Mesendoderm (in vitro differentiated cells): ENCODE data around the gene DOCK2.

ENCODE experiments used
- DNase-seq: peaks from one replicate; pipeline ENCODE4 v3.0.0; 2013
- H2AK5ac ChIP-seq: 2 replicates; pipeline ENCODE4 v1.6.1; 2013; ENCODE audit warnings: low read length, inconsistent platforms
- H2BK120ac ChIP-seq: 2 replicates; pipeline ENCODE4 v1.6.1; 2013; ENCODE audit warnings: low read depth, mild to moderate bottlenecking, low read length, moderate library complexity, mixed read lengths
- H2BK15ac ChIP-seq: replicated peaks from 2 replicates; pipeline ENCODE4 v1.6.1; 2013; ENCODE audit warnings: low read depth, mild to moderate bottlenecking, moderate library complexity
- H2BK5ac ChIP-seq: 2 replicates; pipeline ENCODE4 v1.6.1; 2013; ENCODE audit warnings: low read length, inconsistent platforms
- H3K18ac ChIP-seq: 2 replicates; pipeline ENCODE4 v1.6.1; 2013; ENCODE audit warnings: mild to moderate bottlenecking, low read length, mixed read lengths
- H3K23ac ChIP-seq: one replicate; pipeline ENCODE4 v1.6.1; 2013; ENCODE audit warnings: low read length
- H3K27ac ChIP-seq: 2 replicates; pipeline ENCODE4 v1.5.1; 2013; ENCODE audit warnings: low read depth, mild to moderate bottlenecking, inconsistent platforms, low read length, moderate library complexity
- H3K27me3 ChIP-seq: 2 replicates; pipeline ENCODE4 v1.6.1; 2013; ENCODE audit warnings: low read length, control low read depth, mild to moderate bottlenecking, inconsistent platforms; ENCODE audit not compliant: insufficient read depth, poor library complexity
- H3K36me3 ChIP-seq: 2 replicates; pipeline ENCODE4 v1.6.1; 2013; ENCODE audit warnings: low read length, inconsistent platforms; ENCODE audit not compliant: control insufficient read depth, insufficient read depth
- H3K4ac ChIP-seq: one replicate; pipeline ENCODE4 v1.6.1; 2013; ENCODE audit warnings: low read depth, mild to moderate bottlenecking, low read length, moderate library complexity
- H3K4me1 ChIP-seq: 2 replicates; pipeline ENCODE4 v1.6.1; 2013; ENCODE audit warnings: low read depth, low read length, inconsistent platforms; ENCODE audit not compliant: control insufficient read depth
- H3K4me2 ChIP-seq: 2 replicates; pipeline ENCODE4 v1.6.1; 2013; ENCODE audit warnings: low read length
- H3K4me3 ChIP-seq: 2 replicates; pipeline ENCODE4 v1.5.1; 2013; ENCODE audit warnings: mild to moderate bottlenecking, low read length
- H3K56ac ChIP-seq: one replicate; pipeline ENCODE4 v1.6.1; 2013; ENCODE audit warnings: low read length
- H3K79me1 ChIP-seq: 2 replicates; pipeline ENCODE4 v1.6.1; 2013; ENCODE audit warnings: low read length, inconsistent platforms
- H3K79me2 ChIP-seq: 2 replicates; pipeline ENCODE4 v1.6.1; 2013; ENCODE audit warnings: mild to moderate bottlenecking, low read length; ENCODE audit not compliant: control insufficient read depth, insufficient read depth
- H3K9ac ChIP-seq: 2 replicates; pipeline ENCODE4 v1.6.1; 2013; ENCODE audit warnings: low read length, inconsistent platforms
- H4K5ac ChIP-seq: one replicate; pipeline ENCODE4 v1.6.1; 2013; ENCODE audit warnings: low read length
- H4K8ac ChIP-seq: one replicate; pipeline ENCODE4 v1.6.1; 2013; ENCODE audit warnings: low read depth, mild to moderate bottlenecking, control low read depth, low read length, moderate library complexity
- WGBS: extraction: QIAGEN DNeasy Blood & Tissue Kit; methylation state at CpG from one replicate; pipeline ENCODE4 v1.1.7; 2013; ENCODE audit warnings: low lambda C conversion rate, missing lambda C conversion rate; ENCODE audit not compliant: insufficient coverage; ENCODE audit errors: extremely low coverage; 5-methylcytosine and 5-hydroxymethylcytosine counted together

Gene DOCK2

GRCh38 chr5:169651526-169651925 is 14.5 kb downstream of the DOCK2 start:
- Histone ChIP-seq H4K5ac (no peak overlapping the region), H3K27ac (no peak overlapping the region), H3K4me1 (no peaks in the 10 kb centered on the region), H2BK120ac (no peak overlapping the region), H3K27me3 (no peaks in the 10 kb centered on the region), H3K79me1 (no peaks in the 10 kb centered on the region), H3K9ac (no peak overlapping the region), H3K4me3 (no peak overlapping the region), H4K8ac (no peak overlapping the region), H3K36me3 (no peaks in the 10 kb centered on the region), H3K56ac (no peak overlapping the region), H3K4ac (no peak overlapping the region), H2BK5ac (no peak overlapping the region), H3K18ac (no peak overlapping the region), H3K79me2 (no peaks in the 10 kb centered on the region), H3K23ac (no peak overlapping the region), H2BK15ac (no peak overlapping the region), H2AK5ac (no peak overlapping the region), H3K4me2 (no peak overlapping the region)
- DNase-seq, result no peak
- no CpG with 5 or more reads among the region's 5 CpGs for WGBS

DNA sequence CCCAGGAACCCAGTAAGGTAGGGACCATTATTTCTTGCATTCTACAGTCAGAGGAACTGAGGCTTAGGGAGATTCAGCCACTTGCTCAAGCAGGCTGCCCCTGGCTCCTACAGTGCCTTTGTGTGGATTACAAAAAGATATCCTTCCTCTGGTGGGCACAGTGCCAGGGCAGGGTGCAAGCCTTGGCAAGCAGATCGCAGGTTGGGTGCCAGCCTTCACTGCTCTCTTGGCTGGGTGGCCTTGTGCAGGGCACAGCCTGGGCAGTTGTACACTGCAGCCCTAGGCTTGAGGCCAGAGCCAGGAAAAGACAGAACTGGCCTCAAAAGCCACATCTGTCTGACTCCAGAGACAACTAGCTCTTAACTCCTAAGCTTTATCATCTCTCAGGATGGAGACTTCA is 15.0 kb downstream of the DOCK2 start:
- no peak overlapping the region for H2AK5ac ChIP-seq
- H3K27ac ChIP-seq, result no peak overlapping the region
- no peak overlapping the region for H2BK120ac ChIP-seq
- H3K4me3 ChIP-seq, result no peak overlapping the region
- H3K56ac ChIP-seq, result no peak overlapping the region
- no peak overlapping the region for H4K8ac ChIP-seq
- H3K27me3 ChIP-seq, result no peaks in the 10 kb centered on the region
- no peak overlapping the region for H3K18ac ChIP-seq
- H3K36me3 ChIP-seq, result no peaks in the 10 kb centered on the region
- no peaks in the 10 kb centered on the region for H3K4me1 ChIP-seq
- H4K5ac ChIP-seq, result no peak overlapping the region
- no peak overlapping the region for H3K9ac ChIP-seq
- no peak overlapping the region for H3K23ac ChIP-seq
- H3K4me2 ChIP-seq, result no peak overlapping the region
- no peak overlapping the region for H2BK5ac ChIP-seq
- no peak overlapping the region for H3K4ac ChIP-seq
- no peak for DNase-seq
- no peaks in the 10 kb centered on the region for H3K79me2 ChIP-seq
- no peak overlapping the region for H2BK15ac ChIP-seq
- H3K79me1 ChIP-seq, result no peaks in the 10 kb centered on the region
- WGBS, result no CpG with 5 or more reads among the region's 1 CpG

DNA sequence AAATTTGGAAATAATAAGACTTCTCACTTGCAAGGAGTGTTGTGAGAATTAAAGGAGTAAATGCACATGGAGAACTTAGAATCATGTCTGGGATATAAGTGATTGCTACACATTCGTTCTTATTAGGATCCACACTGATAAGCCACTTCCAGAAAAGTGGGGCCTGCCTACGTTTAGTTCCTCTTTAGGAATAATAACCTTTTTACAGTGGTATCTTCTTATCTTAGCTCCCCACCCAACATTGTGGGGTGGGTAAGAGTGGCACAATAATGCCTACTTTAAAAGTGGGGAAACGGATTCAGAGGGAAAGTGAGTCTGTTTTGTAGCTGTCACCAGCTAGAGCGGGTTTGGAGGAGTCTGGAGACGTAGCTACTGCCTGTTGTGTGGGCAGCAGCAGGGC is 16.0 kb downstream of the DOCK2 start:
- no CpG with 5 or more reads among the region's 5 CpGs for WGBS
- H3K79me1 ChIP-seq, result no peaks in the 10 kb centered on the region
- H2BK5ac ChIP-seq, result no peak overlapping the region
- no peak for DNase-seq
- H3K27me3 ChIP-seq, result no peaks in the 10 kb centered on the region
- no peak overlapping the region for H3K4me2 ChIP-seq
- H3K27ac ChIP-seq, result no peak overlapping the region
- no peak overlapping the region for H2BK15ac ChIP-seq
- no peak overlapping the region for H3K23ac ChIP-seq
- H2BK120ac ChIP-seq, result no peak overlapping the region
- H3K18ac ChIP-seq, result no peak overlapping the region
- no peaks in the 10 kb centered on the region for H3K4me1 ChIP-seq
- H3K9ac ChIP-seq, result no peak overlapping the region
- no peak overlapping the region for H3K56ac ChIP-seq
- H3K4me3 ChIP-seq, result no peak overlapping the region
- no peak overlapping the region for H4K5ac ChIP-seq
- no peak overlapping the region for H3K4ac ChIP-seq
- H3K36me3 ChIP-seq, result no peaks in the 10 kb centered on the region
- no peak overlapping the region for H2AK5ac ChIP-seq
- H3K79me2 ChIP-seq, result no peaks in the 10 kb centered on the region
- no peak overlapping the region for H4K8ac ChIP-seq

DNA sequence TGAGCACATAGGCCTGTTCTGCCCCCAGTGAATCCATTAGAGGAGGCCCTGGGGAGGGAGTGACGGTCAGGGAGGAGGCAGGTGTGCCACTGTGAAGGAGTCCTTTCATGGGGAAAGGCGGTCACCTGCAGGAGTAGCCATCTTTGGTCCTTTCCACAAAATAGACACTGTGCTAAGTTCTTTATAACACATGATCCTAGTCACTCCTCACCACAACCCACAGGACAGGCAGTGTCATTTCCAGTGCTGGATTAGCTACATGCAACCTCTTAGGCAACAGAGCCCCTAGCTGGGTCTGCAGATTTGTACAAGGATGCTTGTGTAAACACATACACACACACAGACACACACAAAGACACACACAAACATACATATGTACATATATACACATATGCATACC is 18.3 kb downstream of the DOCK2 start:
- H3K4me1 ChIP-seq, result no peaks in the 10 kb centered on the region
- H2BK120ac ChIP-seq, result no peak overlapping the region
- no peak overlapping the region for H3K4me2 ChIP-seq
- H4K5ac ChIP-seq, result no peak overlapping the region
- no peak overlapping the region for H4K8ac ChIP-seq
- H3K27ac ChIP-seq, result no peak overlapping the region
- no peaks in the 10 kb centered on the region for H3K36me3 ChIP-seq
- H3K9ac ChIP-seq, result no peak overlapping the region
- DNase-seq, result no peak
- no CpG with 5 or more reads among the region's 2 CpGs for WGBS
- H3K4me3 ChIP-seq, result no peak overlapping the region
- no peak overlapping the region for H3K23ac ChIP-seq
- no peaks in the 10 kb centered on the region for H3K79me1 ChIP-seq
- no peaks in the 10 kb centered on the region for H3K79me2 ChIP-seq
- no peak overlapping the region for H3K4ac ChIP-seq
- H3K27me3 ChIP-seq, result no peaks in the 10 kb centered on the region
- H3K18ac ChIP-seq, result no peak overlapping the region
- no peak overlapping the region for H2BK15ac ChIP-seq
- H2AK5ac ChIP-seq, result no peak overlapping the region
- H2BK5ac ChIP-seq, result no peak overlapping the region
- H3K56ac ChIP-seq, result no peak overlapping the region

GRCh38 chr5:169656125-169656901 is 19.2 kb downstream of the DOCK2 start:
- Histone ChIP-seq H2AK5ac (no peak overlapping the region), H3K18ac (no peak overlapping the region), H3K36me3 (no peaks in the 10 kb centered on the region), H4K5ac (no peak overlapping the region), H3K4me1 (no peaks in the 10 kb centered on the region), H3K4me3 (no peak overlapping the region), H3K56ac (no peak overlapping the region), H3K27me3 (no peaks in the 10 kb centered on the region), H2BK5ac (no peak overlapping the region), H2BK120ac (no peak overlapping the region), H2BK15ac (no peak overlapping the region), H3K4me2 (no peak overlapping the region), H3K79me1 (no peaks in the 10 kb centered on the region), H3K23ac (no peak overlapping the region), H3K4ac (no peak overlapping the region), H3K27ac (no peak overlapping the region), H3K79me2 (no peaks in the 10 kb centered on the region), H4K8ac (no peak overlapping the region), H3K9ac (no peak overlapping the region)
- WGBS, result no CpG with 5 or more reads among the region's 15 CpGs
- no peak for DNase-seq

- Histone ChIP-seq H3K56ac (no peak overlapping the region), H2BK120ac (no peak overlapping the region), H3K18ac (no peak overlapping the region), H3K27me3 (no peaks in the 10 kb centered on the region), H3K79me1 (no peaks in the 10 kb centered on the region), H3K36me3 (no peaks in the 10 kb centered on the region), H3K79me2 (no peaks in the 10 kb centered on the region), H2BK5ac (no peak overlapping the region), H3K9ac (no peak overlapping the region), H3K23ac (no peak overlapping the region), H3K4ac (no peak overlapping the region), H3K27ac (no peak overlapping the region), H2AK5ac (no peak overlapping the region), H3K4me2 (no peak overlapping the region), H2BK15ac (no peak overlapping the region), H3K4me3 (no peak overlapping the region), H4K5ac (no peak overlapping the region), H3K4me1 (no peaks in the 10 kb centered on the region), H4K8ac (no peak overlapping the region)
- no peak for DNase-seq
- WGBS, result no CpG with 5 or more reads among the region's 1 CpG
These were observed 20.1 kb downstream of the DOCK2 start for GRCh38 chr5:169657127-169657526.
